Skeletal muscle tissue (tissue), 2 donors: ENCODE measurements around the gene POLR1H. TPM values are rescaled to one million over a fixed set of nuclear protein-coding genes. Genes with fewer than 3 reads are reported as not detected.

Experiments used
- small RNA-seq: library from RNA; depleted of rRNA; stranded (forward); fragments of <200 nt; gene quantifications from one replicate; pipeline ENCODE3, GENCODE V24; 2014
- total RNA-seq: library from RNA; depleted of rRNA; stranded (reverse); fragments of >200 nt; gene quantifications from one replicate; pipeline ENCODE4 v1.2.3, GENCODE V29; 2014

The POLR1H gene
- total RNA-seq, 1 donor from 2014 or later, result 31.8 TPM

Small RNAs within 50 kb of the gene (small RNA-seq; reads per million reads assigned to genes)
- gene RF02218 (not detected), gene RF02219 (not detected), gene RF02220 (not detected)

Other genes with a start within 250 kb of the POLR1H start
- not detected for gene HLA-G, start 233.4 kb upstream of the POLR1H start, total RNA-seq
- 113 TPM for gene HLA-A, start 118.7 kb upstream of the POLR1H start, total RNA-seq
- gene PPP1R11, start 5.9 kb downstream of the POLR1H start, total RNA-seq, result 6.8 TPM
- gene RNF39, start 14.5 kb downstream of the POLR1H start, total RNA-seq, result not detected
- gene TRIM31, start 51.8 kb downstream of the POLR1H start, total RNA-seq, result not detected
- gene TRIM40, start 74.9 kb downstream of the POLR1H start, total RNA-seq, result not detected
- gene TRIM10, start 99.9 kb downstream of the POLR1H start, total RNA-seq, result 2.1 TPM
- gene TRIM15, start 102.3 kb downstream of the POLR1H start, total RNA-seq, result not detected
- gene TRIM26, start 152.1 kb downstream of the POLR1H start, total RNA-seq, result 8.4 TPM